GM19240 (cell line): ENCODE data around the gene ZEB1.
"Not testable (repeated sequence)": the region's sequence is repeated elsewhere in the genome, so short reads cannot be mapped to it uniquely, and the experiment has no call there.

ENCODE experiments used
- DNase-seq: peaks from one replicate; pipeline ENCODE4 v3.0.0; 2011; ENCODE audit warnings: low spot score; ENCODE audit not compliant: insufficient read length

The ZEB1 gene

DNA sequence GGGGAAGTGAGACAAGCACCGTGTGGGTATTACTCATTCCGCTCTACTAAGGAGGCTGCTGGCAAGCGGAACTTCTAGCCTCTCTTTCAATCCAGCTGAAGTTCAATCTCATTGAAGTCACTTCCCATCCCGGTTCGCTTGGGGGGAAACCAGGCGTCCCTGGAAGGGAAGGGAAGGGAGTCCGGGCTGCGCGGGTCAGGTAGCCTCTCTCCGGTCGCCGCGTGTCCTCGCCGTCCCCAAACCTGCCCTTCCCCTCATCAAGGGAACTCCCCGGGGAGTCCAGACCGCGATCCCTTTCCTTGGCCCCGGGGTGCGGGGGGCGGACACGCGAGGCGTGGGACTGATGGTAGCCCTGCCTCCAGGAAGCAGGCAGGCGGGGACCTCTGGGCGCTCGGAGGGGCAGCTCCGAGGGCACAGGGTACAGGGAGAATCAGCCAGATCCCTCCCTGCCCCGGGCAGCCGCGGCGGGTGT lies 598 bp upstream of the ZEB1 start:
- peak; percentile 77 for DNase-seq

DNA sequence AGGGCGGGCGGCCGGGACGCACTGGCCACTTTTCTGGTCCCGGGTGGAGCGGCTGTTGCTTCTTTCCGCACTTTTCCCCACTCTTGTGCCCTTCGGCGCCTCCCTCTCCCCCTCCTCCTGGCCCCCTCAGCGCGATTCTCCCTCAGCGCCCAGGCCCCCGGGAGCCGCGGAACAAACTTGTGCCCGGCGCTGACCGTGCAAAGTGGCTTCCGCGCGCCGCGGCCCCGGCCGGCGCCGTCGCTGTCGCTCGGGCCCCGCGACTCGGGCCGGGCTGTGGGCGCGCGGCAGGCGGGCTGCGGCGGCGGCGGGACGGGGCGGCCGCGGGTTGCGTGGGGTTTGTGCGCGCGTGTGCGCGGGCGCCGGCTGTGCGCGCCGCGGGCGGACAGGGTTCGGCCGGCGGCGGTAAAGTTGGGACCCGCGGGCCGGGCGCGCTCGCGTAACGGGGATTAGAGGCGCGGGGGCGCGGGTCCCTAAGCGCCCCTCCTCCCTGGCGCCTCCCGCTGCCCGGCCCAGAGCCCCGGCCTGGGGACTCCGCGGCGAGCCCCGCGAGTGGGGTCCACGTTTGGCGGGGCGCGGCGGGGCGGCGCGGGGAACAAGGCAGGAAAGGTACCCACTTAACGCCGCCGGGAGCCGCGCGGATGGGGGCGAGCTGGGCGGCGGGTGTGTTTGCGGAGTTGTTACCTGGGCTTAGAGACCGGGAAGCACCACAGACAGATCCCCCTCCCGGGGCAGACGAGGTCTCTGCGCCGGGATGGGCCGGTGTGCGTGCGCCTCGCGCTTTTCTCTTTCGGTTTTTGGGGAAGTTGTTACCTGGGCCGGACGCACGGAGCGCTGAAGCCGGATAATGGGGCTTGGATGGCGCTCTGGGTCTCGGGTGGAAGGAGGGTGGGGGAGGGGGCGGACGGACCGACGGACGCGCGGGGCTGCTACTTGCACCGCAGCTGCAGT lies 860 bp downstream of the ZEB1 start:
- peak; percentile 12 for DNase-seq

DNA sequence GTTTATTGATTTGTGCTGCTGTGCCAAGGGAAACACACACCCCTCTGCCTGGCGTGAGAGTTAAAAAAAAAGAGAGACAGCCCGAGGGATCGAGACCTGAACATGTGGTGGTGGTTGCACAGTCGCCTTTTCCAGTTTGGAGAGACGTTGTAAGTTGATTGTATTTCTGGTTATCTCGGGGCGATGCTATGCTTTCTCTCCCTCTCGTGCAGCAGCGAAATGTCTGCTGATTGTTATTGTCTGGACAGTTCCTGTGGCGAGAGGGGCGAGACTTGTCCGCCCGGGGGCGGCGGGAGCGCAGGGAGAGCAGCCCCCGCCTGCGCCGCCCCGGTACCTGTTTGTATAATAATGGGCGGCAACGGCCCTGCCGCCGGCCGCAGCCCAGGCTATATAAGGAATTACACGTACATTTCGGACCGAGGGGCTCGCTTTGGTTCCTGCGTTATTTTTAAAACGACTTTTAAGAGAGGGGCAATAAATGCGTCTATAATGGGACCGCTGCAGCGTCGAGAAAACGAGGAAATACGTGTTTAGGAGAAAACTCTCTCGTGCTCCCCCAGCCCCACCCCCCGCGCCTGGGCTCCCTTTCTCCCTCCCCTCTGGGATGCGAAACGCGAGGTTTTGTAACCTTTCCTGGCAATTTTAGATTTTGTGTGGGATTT lies 1.7 kb downstream of the ZEB1 start:
- peak; percentile 8 for DNase-seq

DNA sequence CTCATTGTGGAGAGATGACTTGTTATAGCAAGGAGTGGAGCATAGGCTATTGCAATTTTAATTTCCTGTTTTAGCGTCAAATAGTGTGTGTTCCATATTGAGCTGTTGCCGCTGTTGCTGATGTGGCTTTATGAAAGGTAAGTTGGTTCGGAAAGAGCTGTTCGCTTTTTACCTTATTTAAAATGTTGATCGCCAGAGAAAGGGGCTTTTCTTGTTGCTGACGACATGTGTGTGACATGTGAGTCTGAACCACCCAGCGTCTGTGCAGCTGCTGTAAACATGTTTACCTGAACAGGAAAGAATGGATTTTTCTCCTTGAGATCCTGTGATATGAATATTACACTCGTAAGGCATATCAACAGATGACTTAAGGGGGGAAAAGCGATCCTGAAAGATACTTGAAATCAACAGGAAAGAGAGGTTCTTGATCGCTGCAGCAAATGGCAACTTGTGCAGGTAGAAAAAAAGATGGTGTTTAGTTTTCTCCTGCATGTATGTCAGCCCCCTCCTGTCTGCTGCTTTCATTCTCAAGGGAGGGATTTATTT lies 2.5 kb downstream of the ZEB1 start:
- no peak for DNase-seq

DNA sequence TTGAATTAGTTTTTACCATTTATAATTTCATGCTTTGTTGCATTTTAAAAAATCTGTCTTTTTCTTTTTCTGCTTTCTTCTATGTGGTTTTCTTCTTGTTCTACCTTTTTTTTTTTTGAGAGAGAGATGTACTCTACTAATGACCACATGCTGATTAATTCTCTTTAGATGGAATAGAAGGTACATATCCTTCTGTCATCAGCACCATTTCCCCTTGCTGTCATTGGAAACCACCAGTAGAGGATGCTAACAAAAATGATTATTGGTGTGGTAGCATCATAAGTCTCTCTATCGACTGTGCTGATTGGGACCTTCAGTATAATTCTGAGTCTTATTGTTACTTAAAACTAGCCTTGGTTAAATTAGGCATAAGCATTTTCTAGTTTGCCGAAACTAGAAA lies 3.6 kb downstream of the ZEB1 start:
- DNase-seq: no peak

DNA sequence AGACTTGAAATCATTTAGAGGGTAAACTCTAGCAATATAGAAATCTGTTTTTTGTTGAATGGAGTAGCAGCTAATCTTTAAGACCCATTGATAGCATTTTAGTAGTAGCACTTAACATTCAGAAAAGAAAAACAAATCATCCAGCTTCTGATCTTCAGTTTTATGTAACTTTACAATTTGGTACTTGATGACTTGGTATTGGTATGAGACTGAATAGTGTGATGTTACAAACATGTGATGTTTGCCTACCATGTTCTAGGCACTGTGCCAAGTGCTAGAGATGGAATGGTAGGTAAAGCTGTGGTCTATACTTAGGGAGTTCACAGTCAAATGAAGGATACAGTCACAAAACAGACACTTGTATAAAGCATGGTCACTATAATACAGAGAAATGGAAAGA lies 21.3 kb downstream of the ZEB1 start:
- no peak for DNase-seq

DNA sequence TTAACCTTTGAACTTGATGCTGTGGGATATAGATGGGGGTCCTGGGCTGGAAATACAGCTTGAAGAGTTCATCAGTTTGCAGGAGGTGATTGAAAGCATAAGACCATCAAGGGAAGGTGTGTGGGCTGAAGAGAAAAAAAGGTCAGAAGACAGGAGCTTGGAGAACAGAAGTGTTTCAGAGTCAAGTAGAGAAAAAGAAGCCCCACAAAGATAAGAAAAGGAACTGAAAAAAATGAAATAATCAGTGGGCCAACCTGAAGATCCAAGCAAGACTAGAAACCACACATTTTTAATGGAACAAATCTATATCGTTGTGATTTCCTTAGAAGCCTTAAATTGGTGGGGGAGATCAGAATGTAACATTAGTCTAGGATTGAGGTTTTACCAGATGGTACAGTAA lies 22.5 kb downstream of the ZEB1 start:
- DNase-seq: no peak

DNA sequence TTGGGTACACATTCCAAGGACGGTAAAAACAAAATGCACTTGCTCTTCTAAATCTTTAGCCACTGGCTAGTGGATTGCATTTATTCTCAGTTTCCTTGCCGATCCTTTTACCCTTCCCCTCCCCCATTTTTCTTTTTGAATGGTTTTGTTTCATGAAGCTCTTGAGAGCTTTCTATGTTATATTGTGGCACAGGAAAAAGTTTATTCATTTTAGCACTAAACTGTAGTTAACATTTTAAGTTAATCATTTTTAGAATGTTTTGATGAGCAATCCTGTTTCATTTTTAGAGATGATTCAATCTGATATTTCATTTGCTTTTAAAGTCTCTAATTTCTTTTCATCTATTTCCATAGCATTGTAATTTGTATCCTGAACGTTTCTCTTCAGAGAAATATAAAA lies 24.0 kb downstream of the ZEB1 start:
- DNase-seq: no peak

DNA sequence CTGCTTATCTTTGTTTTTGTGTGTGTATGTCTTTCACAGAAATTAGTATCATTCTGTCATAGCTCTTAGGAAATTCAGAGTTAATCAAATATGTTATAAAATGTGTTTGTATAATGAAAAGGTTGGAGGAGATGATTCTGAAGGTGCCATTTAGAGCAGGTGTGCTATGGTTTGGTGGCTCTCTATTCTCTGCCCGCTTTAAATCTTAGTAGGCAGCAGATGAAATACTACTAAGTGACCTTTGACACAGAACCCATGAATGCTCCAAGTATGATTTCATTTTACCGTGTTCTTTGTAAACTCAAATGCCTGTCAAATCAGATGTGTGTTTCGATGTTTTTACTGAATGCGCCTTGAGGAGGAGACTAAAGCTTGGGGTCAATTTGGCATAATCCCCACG lies 24.5 kb downstream of the ZEB1 start:
- no peak for DNase-seq

DNA sequence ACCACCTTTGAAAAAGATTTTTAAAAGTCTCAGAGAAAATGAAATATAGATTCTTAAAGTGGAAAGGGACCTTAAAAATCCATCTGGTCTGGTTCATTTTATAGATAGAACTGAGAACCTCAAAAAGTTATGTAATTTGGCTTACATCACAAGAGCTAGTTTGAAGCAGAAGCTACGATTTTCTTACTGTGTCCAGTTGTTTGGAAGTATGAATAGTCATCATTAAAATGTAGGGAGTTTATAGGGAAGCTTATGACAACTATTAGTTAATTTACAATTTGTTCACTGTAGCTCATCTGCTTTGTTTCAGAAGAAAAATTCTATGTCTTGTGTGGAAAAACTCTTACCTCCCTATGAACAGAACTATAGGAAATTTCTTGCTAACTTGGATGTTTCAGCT lies 26.9 kb downstream of the ZEB1 start:
- no peak for DNase-seq

DNA sequence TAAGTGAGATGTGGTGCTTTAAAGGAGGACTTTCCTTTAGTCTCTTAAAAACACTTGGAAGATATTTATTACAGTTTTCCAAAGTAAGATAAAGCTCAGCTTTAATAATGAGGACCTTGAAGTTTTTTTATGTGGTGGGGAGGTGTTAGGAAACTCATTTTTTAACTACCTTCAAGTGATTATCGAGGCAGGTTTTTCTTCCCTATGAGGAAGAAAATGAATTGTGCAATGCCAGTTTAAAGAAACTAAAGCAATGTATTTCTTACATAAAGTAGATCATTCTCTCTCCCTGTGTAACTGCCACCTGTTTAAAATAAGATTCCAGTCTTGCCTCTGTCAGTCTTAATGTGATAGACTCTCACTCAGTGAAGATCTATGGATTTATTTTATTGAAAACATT lies 27.9 kb downstream of the ZEB1 start:
- DNase-seq: no peak

DNA sequence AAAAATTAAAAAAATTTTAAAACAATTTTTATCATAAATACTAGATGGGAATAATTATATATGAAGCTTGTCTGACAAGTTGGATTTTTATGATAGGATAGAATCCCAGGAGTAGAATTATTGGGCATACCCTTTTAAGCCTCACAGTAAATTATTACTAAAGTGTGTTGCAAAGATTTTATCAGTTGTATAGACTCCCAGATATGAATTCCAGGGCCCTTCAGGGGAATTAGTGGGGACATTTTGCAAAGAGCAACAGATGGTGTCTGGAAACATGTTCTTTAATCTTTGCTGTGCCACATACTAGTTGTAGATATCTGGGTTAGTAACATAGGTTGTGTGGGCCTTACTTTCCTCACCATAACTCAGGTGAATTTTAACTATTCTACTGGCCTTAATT lies 28.7 kb downstream of the ZEB1 start:
- DNase-seq: no peak

DNA sequence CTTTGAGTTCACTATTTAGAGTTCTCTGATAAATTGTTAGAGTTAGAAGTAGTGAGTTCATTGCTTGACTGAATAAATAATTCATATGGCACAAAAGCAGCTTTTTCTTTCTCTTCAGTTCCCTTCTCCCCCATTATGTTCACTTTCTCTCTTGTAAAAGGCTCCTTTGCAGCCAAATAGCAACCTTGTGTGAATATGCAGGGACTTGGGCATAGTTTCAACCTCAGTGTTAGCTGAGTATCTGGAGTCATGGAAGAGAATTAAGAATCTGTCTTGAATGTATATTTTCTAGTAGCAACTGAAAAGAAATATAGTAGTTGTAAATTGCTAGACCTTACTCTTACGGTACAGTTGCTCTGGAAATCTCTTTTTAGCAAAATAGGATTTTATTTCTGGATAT lies 31.9 kb downstream of the ZEB1 start:
- DNase-seq: no peak

DNA sequence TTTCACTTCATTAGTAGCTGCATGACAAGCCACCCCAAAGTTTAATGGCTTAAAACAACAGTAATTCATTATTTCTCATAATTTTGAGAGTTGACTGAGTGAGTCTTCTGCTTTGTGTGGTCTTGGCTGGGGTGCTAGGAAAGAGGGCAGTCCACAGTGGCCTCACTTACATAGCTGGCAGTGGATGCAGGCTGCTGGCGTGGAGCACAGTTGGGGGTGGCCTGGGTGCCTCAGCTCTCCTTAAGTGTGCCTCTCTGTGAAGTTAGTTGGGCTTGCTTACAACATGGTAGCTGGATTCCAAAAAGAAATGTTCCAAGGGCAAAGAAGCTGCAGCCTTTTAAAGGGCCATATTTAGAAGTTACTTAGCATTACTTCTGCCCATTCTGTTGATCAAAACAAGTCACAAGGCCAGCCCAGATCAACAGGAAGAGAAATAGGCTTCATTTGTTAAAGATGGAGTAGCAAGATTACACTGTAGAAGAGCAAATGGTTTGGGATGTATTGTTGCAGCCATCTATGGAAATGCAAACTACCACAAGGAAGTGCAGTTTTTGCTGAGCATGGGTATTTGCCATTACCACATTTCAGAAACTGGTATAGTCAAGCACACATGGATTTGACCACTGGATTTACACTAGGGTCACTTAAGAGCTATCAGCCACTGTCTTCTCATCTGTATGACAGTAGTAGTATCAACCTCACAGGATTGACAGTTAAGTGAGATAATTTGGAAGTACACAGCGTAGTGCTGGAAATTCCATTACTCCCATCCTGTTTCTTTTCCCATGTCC lies 33.6 kb downstream of the ZEB1 start:
- no peak for DNase-seq

DNA sequence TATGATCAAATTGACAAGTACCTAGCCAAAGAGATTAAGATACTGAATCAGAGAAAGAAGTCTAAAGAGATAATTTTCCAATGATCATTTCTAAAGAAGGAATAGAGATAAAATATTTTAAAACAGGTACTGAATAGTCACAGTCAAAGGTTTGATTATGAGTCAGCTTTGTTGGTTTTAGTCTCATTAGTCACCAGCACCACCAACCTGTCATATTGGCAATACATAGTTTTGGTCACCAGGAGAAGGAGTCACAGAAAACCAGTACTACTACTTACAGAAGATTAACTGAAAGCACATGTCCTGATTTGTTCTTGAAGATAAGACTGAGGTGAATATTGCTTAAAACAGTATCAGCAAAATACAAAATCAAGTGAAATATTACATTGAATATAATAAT lies 34.6 kb downstream of the ZEB1 start:
- DNase-seq: peak; percentile 17

DNA sequence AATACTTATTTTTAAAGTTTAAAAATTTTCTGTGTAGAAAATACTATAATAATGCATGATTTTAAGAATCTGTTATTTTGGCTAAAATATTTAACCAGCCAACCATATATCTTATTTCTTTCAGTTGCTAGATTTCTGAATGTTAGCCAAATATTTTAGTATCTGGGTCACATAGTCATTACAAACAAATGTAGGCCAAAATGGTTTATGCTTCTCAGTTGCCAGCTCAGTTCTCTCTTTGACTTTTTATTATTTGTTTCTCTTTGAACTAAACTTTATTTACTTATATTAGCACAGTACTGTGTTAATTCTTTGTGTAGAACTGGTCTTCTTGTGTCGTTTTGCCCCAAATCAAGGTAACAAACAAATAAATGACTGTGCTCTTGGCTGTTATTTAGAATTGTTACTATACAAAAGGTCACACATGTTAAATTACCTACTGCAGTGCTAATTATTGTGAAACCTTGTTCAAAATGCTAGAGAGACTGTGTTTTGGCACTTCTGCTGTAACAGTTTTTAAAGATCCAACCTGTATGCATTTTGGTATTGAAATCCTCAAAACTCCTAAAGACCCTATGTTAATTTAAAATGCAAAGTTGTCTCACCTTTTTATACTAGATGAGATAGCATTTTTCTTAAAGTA lies 39.8 kb downstream of the ZEB1 start:
- no peak for DNase-seq

DNA sequence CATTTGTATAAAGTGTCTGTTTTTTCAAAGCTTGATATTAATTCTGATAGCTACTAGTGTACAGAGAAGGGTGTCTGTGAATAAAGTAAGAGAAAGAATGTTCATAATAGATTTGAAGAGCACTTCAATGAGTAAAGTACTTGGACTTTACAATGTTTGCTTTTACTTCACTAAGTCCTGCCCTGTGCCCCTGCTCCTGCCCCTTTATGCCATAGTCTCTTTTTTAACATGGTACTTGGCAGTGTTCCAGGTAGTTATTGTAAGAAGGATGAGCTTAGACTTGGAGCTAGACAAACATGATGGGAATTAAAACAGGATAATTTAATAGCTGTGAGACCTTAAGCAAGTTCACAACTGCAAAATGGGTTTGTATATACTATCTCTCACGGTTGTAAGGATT lies 41.0 kb downstream of the ZEB1 start:
- DNase-seq: no peak

DNA sequence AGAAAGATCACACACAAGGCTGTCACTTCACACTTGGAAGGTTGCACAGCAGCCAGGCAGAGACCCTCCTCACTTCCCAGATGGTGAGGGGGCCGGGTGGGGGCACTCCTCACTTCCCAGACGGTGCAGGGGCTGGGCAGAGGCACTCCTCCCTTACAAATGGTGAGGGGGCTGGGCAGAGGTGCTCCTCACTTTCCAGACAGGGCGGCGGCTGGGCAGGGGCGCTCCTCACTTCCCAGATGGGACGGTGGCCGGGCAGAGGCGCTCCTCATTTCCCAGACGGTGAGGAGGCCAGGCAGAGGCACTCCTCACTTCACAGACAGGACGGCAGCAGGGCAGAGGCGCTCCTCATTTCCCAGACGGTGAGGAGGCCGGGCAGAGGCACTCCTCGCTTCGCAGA lies 42.5 kb downstream of the ZEB1 start:
- not testable (repeated sequence) for DNase-seq

DNA sequence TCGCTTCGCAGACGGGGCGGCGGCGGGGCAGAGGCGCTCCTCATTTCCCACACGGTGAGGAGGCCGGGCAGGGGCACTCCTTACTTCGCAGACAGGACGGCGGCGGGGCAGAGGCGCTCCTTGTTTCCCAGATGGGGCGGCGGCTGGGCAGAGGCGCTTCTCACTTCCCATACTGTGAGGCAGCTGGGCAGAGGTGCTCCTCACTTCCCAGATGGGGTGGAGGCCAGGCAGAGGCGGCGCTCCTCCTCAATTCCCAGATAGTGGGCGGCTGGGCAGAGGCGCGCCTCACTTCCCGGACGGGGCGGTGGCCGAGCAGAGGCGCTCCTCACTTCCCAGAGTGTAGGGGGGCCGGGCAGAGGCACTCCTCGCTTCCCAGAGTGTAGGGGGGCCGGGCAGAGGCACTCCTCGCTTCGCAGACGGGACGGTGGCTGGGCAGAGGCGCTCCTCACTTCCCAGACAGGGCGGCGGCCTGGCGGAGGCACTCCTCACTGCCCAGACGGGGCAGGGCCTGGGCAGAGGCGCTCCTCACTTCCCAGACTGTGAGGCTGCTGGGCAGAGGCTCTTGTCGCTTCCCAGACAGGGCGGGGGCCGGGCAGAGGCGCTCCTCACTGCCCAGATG lies 43.1 kb downstream of the ZEB1 start:
- DNase-seq: no peak

DNA sequence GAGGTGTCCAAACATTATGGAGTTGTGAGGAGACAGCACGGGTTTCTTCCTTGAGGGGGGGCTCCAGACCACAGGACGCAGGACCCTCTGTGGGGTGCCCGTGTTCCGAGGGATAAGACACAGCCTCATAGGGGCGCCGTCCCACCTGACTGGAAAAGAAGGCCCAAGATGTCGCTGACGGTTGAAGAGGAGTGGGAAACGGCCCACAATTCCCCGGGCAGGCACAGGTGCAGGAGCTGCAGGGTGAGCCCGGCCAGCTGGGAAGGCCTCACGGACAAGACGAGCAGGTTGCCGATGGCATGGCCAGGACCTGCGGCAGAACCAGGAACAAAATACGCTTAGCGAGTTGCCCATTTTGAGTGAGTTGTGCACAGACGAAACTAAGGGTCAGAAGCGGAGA lies 44.7 kb downstream of the ZEB1 start:
- not testable (repeated sequence) for DNase-seq

DNA sequence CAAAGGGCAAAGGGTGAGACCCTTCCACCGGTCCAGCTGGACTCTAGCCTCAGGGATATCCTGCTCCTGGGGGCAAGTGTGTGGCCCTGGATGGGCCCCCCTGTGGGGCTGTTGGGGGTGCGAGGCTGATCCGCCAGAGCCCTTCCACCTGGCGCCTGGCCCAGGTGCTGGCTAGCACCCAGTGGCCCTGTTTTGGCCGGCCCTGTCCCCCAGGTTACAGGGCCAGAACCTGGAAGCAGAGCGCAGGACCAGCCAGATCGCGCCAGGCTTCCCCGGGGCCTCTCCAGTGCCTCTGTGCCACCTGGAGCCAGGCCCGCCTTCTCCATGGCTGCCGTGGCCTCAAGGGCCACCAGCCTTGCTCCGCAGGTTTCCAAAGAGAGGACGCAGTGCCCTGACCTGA lies 45.2 kb downstream of the ZEB1 start:
- DNase-seq: not testable (repeated sequence)
